ENCODE data around the gene HDAC7. TPM values are rescaled to one million over a fixed set of nuclear protein-coding genes. Genes with fewer than 3 reads are reported as not detected.

The HDAC7 gene
- total and polyA plus RNA-seq, 8 donors: 22.8 to 313 (median 46.8) TPM

GRCh38 chr12:47746523-47746922 is 73.2 kb downstream of the HDAC7 start:
- H3K27ac ChIP-seq: no peak overlapping the region
- H3K36me3 ChIP-seq: peaks cover 4 to 53% (median 47%) of the 10 kb centered on the region in 4 donors
- no peak for DNase-seq
- TF ChIP-seq POLR2A (IDR thresholded peaks at IDR 0.05) (no peak), POLR2AphosphoS5 (IDR thresholded peaks at IDR 0.05) (no peak), EP300 (IDR thresholded peaks at IDR 0.05) (no peak), CTCF (IDR thresholded peaks at IDR 0.05) (no peak)
- H3K4me3 ChIP-seq: no peak overlapping the region
- 69 to 75% (median 73%) methylated on average over 7 of the region's 7 CpGs for WGBS, 5 donors
- H3K4me1 ChIP-seq: peaks cover 0 to 9% (median 4%) of the 10 kb centered on the region in 4 donors
- intact Hi-C loops (cut with DNase I; ENCODE audit: low total_unique reads): no loop called here
- H3K9me3 ChIP-seq: no peaks in the 10 kb centered on the region
- H3K27me3 ChIP-seq: no peaks in the 10 kb centered on the region

- 87 to 94% (median 90%) methylated on average over 5 of the region's 5 CpGs for WGBS, 5 donors
- H3K4me1 ChIP-seq: peaks cover 4 to 14% (median 7%) of the 10 kb centered on the region in 4 donors
- no peak overlapping the region for H3K27ac ChIP-seq
- DNase-seq: no peak
- no peaks in the 10 kb centered on the region for H3K9me3 ChIP-seq
- intact Hi-C loops (cut with DNase I; ENCODE audit: low total_unique reads): no loop called here
- H3K36me3 ChIP-seq: peaks cover 4 to 49% (median 45%) of the 10 kb centered on the region in 4 donors
- no peak overlapping the region for H3K4me3 ChIP-seq
- H3K27me3 ChIP-seq: no peaks in the 10 kb centered on the region
- no peak for TF ChIP-seq CTCF (IDR thresholded peaks at IDR 0.05)
These were observed 73.6 kb downstream of the HDAC7 start for GRCh38 chr12:47746073-47746472.

- intact Hi-C loops (cut with DNase I; ENCODE audit: low total_unique reads): no loop called here
- Histone ChIP-seq H3K27me3 (no peaks in the 10 kb centered on the region), H3K36me3 (peaks cover 4 to 46% (median 41%) of the 10 kb centered on the region in 4 donors), H3K4me3 (no peak overlapping the region), H3K9me3 (no peaks in the 10 kb centered on the region), H3K4me1 (peaks cover 6 to 19% (median 11%) of the 10 kb centered on the region in 4 donors), H3K27ac (no peak overlapping the region)
- DNase-seq: no peak
- WGBS, 5 donors: 73 to 88% (median 81%) methylated on average over 16 of the region's 16 CpGs
- no peak for TF ChIP-seq POLR2A (IDR thresholded peaks at IDR 0.05)
- no peak for TF ChIP-seq EP300 (IDR thresholded peaks at IDR 0.05)
- TF ChIP-seq CTCF (IDR thresholded peaks at IDR 0.05): no peak
- no peak for TF ChIP-seq POLR2AphosphoS5 (IDR thresholded peaks at IDR 0.05)
These were observed 74.1 kb downstream of the HDAC7 start for GRCh38 chr12:47745485-47746041.

GRCh38 chr12:47744778-47745436 is 74.8 kb downstream of the HDAC7 start:
- no peak overlapping the region for H3K4me3 ChIP-seq
- H3K27me3 ChIP-seq: no peaks in the 10 kb centered on the region
- peaks cover 4 to 40% (median 35%) of the 10 kb centered on the region in 4 donors for H3K36me3 ChIP-seq
- TF ChIP-seq POLR2AphosphoS5 (IDR thresholded peaks at IDR 0.05): no peak
- no peak for TF ChIP-seq POLR2A (IDR thresholded peaks at IDR 0.05)
- TF ChIP-seq CTCF (IDR thresholded peaks at IDR 0.05): no peak
- no peak for TF ChIP-seq EP300 (IDR thresholded peaks at IDR 0.05)
- H3K9me3 ChIP-seq: no peaks in the 10 kb centered on the region
- intact Hi-C loops (cut with DNase I; ENCODE audit: low total_unique reads): no loop called here
- peaks cover 6 to 21% (median 12%) of the 10 kb centered on the region in 4 donors for H3K4me1 ChIP-seq
- no peak overlapping the region for H3K27ac ChIP-seq
- WGBS, 5 donors: 64 to 76% (median 69%) methylated on average over 8 of the region's 8 CpGs
- no peak for DNase-seq
